Heart left ventricle (tissue), 16 donors: Measurements from ENCODE around the gene LRRFIP1. TPM values are rescaled to one million over a fixed set of nuclear protein-coding genes. Genes with fewer than 3 reads are reported as not detected.

Experiments
- ATAC-seq, 4 donors: fragments of 200-7000 bp; cut with Tn5 transposase; one replicate each; pipeline ENCODE4 v1.9.1; 2020 to 2022; ENCODE audit warnings: moderate library complexity in 4 of 4, mild to moderate bottlenecking in 3 of 4, moderate number of reproducible peaks in 1 of 4
- DNase-seq, 5 donors: peaks; one replicate each; pipeline ENCODE4 v3.0.0-alpha.2; 2020
- H3K27ac ChIP-seq, 12 donors: fragments of 200-600 bp; sonication (generic) in 4 of 12; one replicate each; pipeline versions ENCODE4 v1.5.0 to v1.8.0; 2016 to 2022; ENCODE audit warnings: mild to moderate bottlenecking in 2 of 12
- H3K27me3 ChIP-seq, 9 donors: fragments of 200-600 bp; sonication (generic) in 2 of 9; one replicate each; pipeline versions ENCODE4 v1.5.1 to v1.8.0; 2016 to 2022; ENCODE audit warnings: mild to moderate bottlenecking in 3 of 9
- H3K36me3 ChIP-seq, 9 donors: fragments of 200-600 bp; sonication (generic) in 2 of 9; one replicate each; pipeline versions ENCODE4 v1.5.0 to v1.8.0; 2018 to 2022; ENCODE audit warnings: mild to moderate bottlenecking in 2 of 9
- H3K4me1 ChIP-seq, 12 donors: fragments of 200-600 bp; sonication (generic) in 4 of 12; one replicate each; pipeline versions ENCODE4 v1.5.0 to v1.8.0; 2016 to 2022; ENCODE audit warnings: mild to moderate bottlenecking in 3 of 12
- H3K4me3 ChIP-seq, 12 donors: fragments of 200-600 bp; sonication (generic) in 4 of 12; one replicate each; pipeline versions ENCODE4 v1.5.0 to v1.8.0; 2017 to 2022; ENCODE audit warnings: mild to moderate bottlenecking in 9 of 12, moderate library complexity in 4 of 12
- H3K9me3 ChIP-seq, 12 donors: fragments of 200-600 bp; sonication (generic) in 4 of 12; one replicate each; pipeline versions ENCODE4 v1.5.0 to v1.8.0; 2016 to 2022; ENCODE audit warnings: mild to moderate bottlenecking in 1 of 12
- CTCF ChIP-seq, 12 donors: fragments of 200-600 bp; sonication (generic) in 4 of 12; IDR thresholded peaks; one replicate each; pipeline versions ENCODE4 v1.5.0 to v1.8.0; 2018 to 2022; ENCODE audit warnings: antibody characterized with exemption in 12 of 12, mild to moderate bottlenecking in 5 of 12
- POLR2A ChIP-seq, 2 donors: fragments of 450-650 bp; IDR thresholded peaks; one replicate each; pipeline ENCODE4 v1.6.1; 2017; ENCODE audit warnings: antibody characterized with exemption in 2 of 2, mild to moderate bottlenecking in 2 of 2, moderate library complexity in 2 of 2
- WGBS, 4 donors: extraction: QIAGEN DNeasy Blood & Tissue Kit in 2 of 4; methylation state at CpG; one replicate each; pipeline versions ENCODE4 v1.1.5 to v1.1.7; 2013 to 2018; 5-methylcytosine and 5-hydroxymethylcytosine counted together
- intact Hi-C, 10 donors: fragments of 100-400 bp; cut with DNase I; formaldehyde crosslinking; loops; one replicate each; pipeline versions ENCODE4 v1.11.1 to v1.14.2; 2022
- polyA plus RNA-seq, 2 donors: library from polyadenylated mRNA; stranded (reverse); fragments of 200-250 nt; gene quantifications; one replicate each; pipeline ENCODE4 v1.2.3, GENCODE V29; 2013
- total RNA-seq, 9 donors: library from RNA; depleted of rRNA in 2 of 9; stranded (reverse); fragments of >200 nt in 2 of 9; fragmentation: NEBNext Ultra II Directional in 3 of 9; extraction: Animal tissue kit (Norgen Biotek cat#: 25700) in 3 of 9; gene quantifications; one replicate each; pipeline versions ENCODE4 v1.1.0 to v1.2.4, GENCODE V29; 2016 to 2023
- donor health status: ischemic (EF 13 %, LVEDD 7.1; RV severe dilation, severe dysfunction).
- donor health status: healthy with polysubstance abuse.
- donor health status: DM: no; HTN: yes; CAD: no.
- donor health status: DM: no; HTN: no; CAD: no.
- donor health status: ischemic (EF 25% LVEDD 6.9; RV normal size, moderate dysfunction).
- donor health status: ischemic (EF 25% LVEDD 5.7; RV mildly dilated, moderate dysfunction).
- donor health status: healthy.
- donor health status: DM: yes; HTN: yes; CAD: no.
- donor health status: ischemic (EF 35%, LVEDD 5.7; RV mildly dilated, moderate dysfunction).
- donor health status: nonischemic (EF 11% LVEDD 7.7; RV severe dilation, severe dysfunction).
- donor health status: DM: yes; HTN: yes; CAD: no.
- donor health status: PGD.
- donor health status: ischemic (EF 29% LVEDD 5.4; RV normal size, mild dysfunction).
- donor health status: nonischemic (EF 23%, LVEDD 6.1; RV moderate dilation, normal function).

Gene LRRFIP1
- total and polyA plus RNA-seq, 11 donors = 78.7 to 151 (median 111) TPM

GRCh38 chr2:237642038-237642734 lies 14.8 kb downstream of the LRRFIP1 start:
- Histone ChIP-seq H3K4me1 (peaks cover 0 to 69% (median 22%) of the 10 kb centered on the region in 12 donors), H3K27me3 (no peaks in the 10 kb centered on the region), H3K9me3 (no peaks in the 10 kb centered on the region), H3K4me3 (no peak overlapping the region), H3K36me3 (peaks cover 0 to 23% (median 11%) of the 10 kb centered on the region in 9 donors), H3K27ac (peak overlapping the region in 1 of 12 donors; percentile 18)
- DNase-seq (peak in 1 of 5 donors; percentile 22), ATAC-seq (no peak)
- no peak for TF ChIP-seq CTCF (IDR thresholded peaks at IDR 0.05)
- TF ChIP-seq POLR2A (IDR thresholded peaks at IDR 0.05) = no peak
- 80 to 92% (median 91%) methylated on average over 10 to 12 of the region's 12 CpGs for WGBS, 4 donors
- intact Hi-C loops = loop anchor here in 1 of 10 donors (10.0 kb wide), 1 partner anchor 47 kb away; the partner anchor contains the start of gene RAB17

- Histone ChIP-seq H3K36me3 (peaks cover 0 to 23% (median 11%) of the 10 kb centered on the region in 9 donors), H3K4me3 (no peak overlapping the region), H3K27me3 (no peaks in the 10 kb centered on the region), H3K4me1 (peaks cover 0 to 76% (median 25%) of the 10 kb centered on the region in 12 donors), H3K27ac (peak overlapping the region in 1 of 12 donors; percentile 29), H3K9me3 (no peaks in the 10 kb centered on the region)
- ATAC-seq (no peak), DNase-seq (peak in 1 of 5 donors; percentile 9)
- WGBS, 4 donors = 90 to 92% (median 90%) methylated on average over 13 of the region's 13 CpGs
- intact Hi-C loops = loop anchor here in 1 of 10 donors (10.0 kb wide), 1 partner anchor 48 kb away; the partner anchor contains the start of gene RAB17
- TF ChIP-seq CTCF (IDR thresholded peaks at IDR 0.05) = no peak
- TF ChIP-seq POLR2A (IDR thresholded peaks at IDR 0.05) = no peak
Measured at GRCh38 chr2:237643066-237643465, 15.7 kb downstream of the LRRFIP1 start.

- TF ChIP-seq CTCF (IDR thresholded peaks at IDR 0.05) (no peak), POLR2A (IDR thresholded peaks at IDR 0.05) (no peak)
- intact Hi-C loops = loop anchor here in 1 of 10 donors (10.0 kb wide), 1 partner anchor 49 kb away; the partner anchor contains the start of gene RAB17
- Histone ChIP-seq H3K27ac (peak overlapping the region in 3 of 12 donors; percentile 29 to 34 (median 29)), H3K27me3 (no peaks in the 10 kb centered on the region), H3K4me1 (peaks cover 0 to 77% (median 25%) of the 10 kb centered on the region in 12 donors), H3K9me3 (no peaks in the 10 kb centered on the region), H3K36me3 (peaks cover 0 to 23% (median 11%) of the 10 kb centered on the region in 9 donors), H3K4me3 (no peak overlapping the region)
- ATAC-seq = no peak
- 74 to 83% (median 79%) methylated on average over 14 of the region's 14 CpGs for WGBS, 4 donors
- peak in 2 of 5 donors; percentile 36 to 40 for DNase-seq
Measured at GRCh38 chr2:237643582-237644380, 16.4 kb downstream of the LRRFIP1 start.

GRCh38 chr2:237644381-237644703 lies 17.0 kb downstream of the LRRFIP1 start:
- Histone ChIP-seq H3K27ac (peak overlapping the region in 3 of 12 donors; percentile 29 to 34 (median 29)), H3K4me3 (no peak overlapping the region), H3K27me3 (no peaks in the 10 kb centered on the region), H3K9me3 (no peaks in the 10 kb centered on the region), H3K36me3 (peaks cover 0 to 23% (median 11%) of the 10 kb centered on the region in 9 donors), H3K4me1 (peaks cover 0 to 76% (median 23%) of the 10 kb centered on the region in 12 donors)
- intact Hi-C loops = loop anchor here in 1 of 10 donors (10.0 kb wide), 1 partner anchor 50 kb away; the partner anchor contains the start of gene RAB17
- WGBS, 4 donors = 90 to 95% (median 94%) methylated on average over 5 of the region's 5 CpGs
- DNase-seq (no peak), ATAC-seq (no peak)
- no peak for TF ChIP-seq CTCF (IDR thresholded peaks at IDR 0.05)
